H9 (cell line): Measurements from ENCODE around the gene VEGFB. TPM values are rescaled to one million over a fixed set of nuclear protein-coding genes. Genes with fewer than 3 reads are reported as not detected.

Experiments used
- DNase-seq: peaks from one replicate; pipeline ENCODE4 v3.0.0-alpha.2; 2017
- H2AFZ ChIP-seq: one replicate; pipeline ENCODE4 v1.6.1; 2013; ENCODE audit warnings: mild to moderate bottlenecking, low read length, control low read depth, moderate library complexity
- H2AK5ac ChIP-seq: 2 replicates; pipeline ENCODE4 v1.6.1; 2013; ENCODE audit warnings: low read length, control low read depth, mixed read lengths; ENCODE audit not compliant: insufficient read length
- H2BK120ac ChIP-seq: one replicate; pipeline ENCODE4 v1.6.1; 2013; ENCODE audit warnings: low read depth, mild to moderate bottlenecking, low read length, control low read depth, inconsistent platforms; ENCODE audit not compliant: poor library complexity, severe bottlenecking
- H2BK12ac ChIP-seq: 2 replicates; pipeline ENCODE4 v1.6.1; 2013; ENCODE audit warnings: low read length, control low read depth, mixed read lengths, low read depth; ENCODE audit not compliant: insufficient read length
- H2BK15ac ChIP-seq: 2 replicates; pipeline ENCODE4 v1.6.1; 2013; ENCODE audit warnings: low read depth, low read length, control low read depth
- H2BK20ac ChIP-seq: one replicate; pipeline ENCODE4 v1.6.1; 2013; ENCODE audit warnings: low read depth, mild to moderate bottlenecking, low read length, control low read depth, inconsistent platforms; ENCODE audit not compliant: poor library complexity, severe bottlenecking
- H2BK5ac ChIP-seq: 2 replicates; pipeline ENCODE4 v1.6.1; 2013; ENCODE audit warnings: low read length, control low read depth, mixed read lengths; ENCODE audit not compliant: insufficient read length
- H3K14ac ChIP-seq: 2 replicates; pipeline ENCODE4 v1.6.1; 2013; ENCODE audit warnings: low read length, control low read depth; ENCODE audit not compliant: insufficient read depth
- H3K18ac ChIP-seq: 2 replicates; pipeline ENCODE4 v1.6.1; 2013; ENCODE audit warnings: low read depth, mild to moderate bottlenecking, mixed read lengths, low read length, control low read depth; ENCODE audit not compliant: insufficient read length
- H3K23ac ChIP-seq: 2 replicates; pipeline ENCODE4 v1.6.1; 2013; ENCODE audit warnings: low read length, control low read depth, mixed read lengths, low read depth; ENCODE audit not compliant: insufficient read length
- H3K23me2 ChIP-seq: 2 replicates; pipeline ENCODE4 v1.6.1; 2013; ENCODE audit warnings: low read depth, mild to moderate bottlenecking, mixed read lengths, low read length, control low read depth; ENCODE audit not compliant: insufficient read length, poor library complexity, severe bottlenecking
- H3K27ac ChIP-seq: 2 replicates; pipeline ENCODE4 v1.5.1; 2013; ENCODE audit warnings: low read length, control low read depth, mixed read lengths, low read depth; ENCODE audit not compliant: insufficient read length
- H3K27me3 ChIP-seq: 2 replicates; pipeline ENCODE4 v1.6.1; 2013; ENCODE audit warnings: low read length, control low read depth, inconsistent platforms; ENCODE audit not compliant: insufficient read depth
- H3K4ac ChIP-seq: 2 replicates; pipeline ENCODE4 v1.6.1; 2013; ENCODE audit warnings: low read depth, mild to moderate bottlenecking, control low read depth, inconsistent platforms, low read length, moderate library complexity
- H3K4me1 ChIP-seq: 2 replicates; pipeline ENCODE4 v1.6.1; 2013; ENCODE audit warnings: low read length, control low read depth, inconsistent platforms; ENCODE audit not compliant: insufficient read depth
- H3K4me2 ChIP-seq: 2 replicates; pipeline ENCODE4 v1.6.1; 2013; ENCODE audit warnings: low read length, control low read depth, mixed read lengths; ENCODE audit not compliant: insufficient read length, insufficient read depth
- H3K56ac ChIP-seq: 2 replicates; pipeline ENCODE4 v1.6.1; 2013; ENCODE audit warnings: low read depth, mild to moderate bottlenecking, mixed read lengths, low read length, control low read depth; ENCODE audit not compliant: insufficient read length
- H3K79me1 ChIP-seq: 2 replicates; pipeline ENCODE4 v1.6.1; 2013; ENCODE audit warnings: low read depth, mild to moderate bottlenecking, moderate library complexity, low read length, control low read depth, inconsistent platforms; ENCODE audit not compliant: insufficient read depth, poor library complexity, severe bottlenecking
- H3K79me2 ChIP-seq: 2 replicates; pipeline ENCODE4 v1.6.1; 2013; ENCODE audit warnings: low read length, control low read depth, inconsistent platforms; ENCODE audit not compliant: insufficient read depth
- H3K9ac ChIP-seq: 2 replicates; pipeline ENCODE4 v1.6.1; 2013; ENCODE audit warnings: low read length, control low read depth, mixed read lengths; ENCODE audit not compliant: insufficient read length; ENCODE audit errors: extremely low read depth
- H3K9me3 ChIP-seq: one replicate; pipeline ENCODE4 v1.6.1; 2013; ENCODE audit warnings: low read depth, low read length, inconsistent platforms; ENCODE audit not compliant: control insufficient read depth
- H3T11ph ChIP-seq: one replicate; pipeline ENCODE4 v1.6.1; 2013; ENCODE audit warnings: mild to moderate bottlenecking, low read length, control low read depth, inconsistent platforms
- H4K20me1 ChIP-seq: one replicate; pipeline ENCODE4 v1.6.1; 2013; ENCODE audit not compliant: control insufficient read depth, insufficient read length, insufficient read depth
- H4K5ac ChIP-seq: 2 replicates; pipeline ENCODE4 v1.6.1; 2013; ENCODE audit warnings: low read depth, mild to moderate bottlenecking, mixed read lengths, low read length, control low read depth; ENCODE audit not compliant: insufficient read length
- H4K8ac ChIP-seq: replicated peaks from 2 replicates; pipeline ENCODE4 v1.6.1; 2013; ENCODE audit warnings: low read length, control low read depth, mixed read lengths, low read depth; ENCODE audit not compliant: insufficient read length
- H4K91ac ChIP-seq: 2 replicates; pipeline ENCODE4 v1.6.1; 2013; ENCODE audit warnings: low read depth, mild to moderate bottlenecking, moderate library complexity, mixed read lengths, low read length, control low read depth; ENCODE audit not compliant: insufficient read length
- H3K27ac Mint-ChIP-seq, 3 experiments: 2 replicates in 2 of 3; 3 replicates in 1 of 3; pipeline ENCODE4 v1.8.0; 2020 to 2021; ENCODE audit warnings: mixed read lengths in 3 of 3, mild to moderate bottlenecking in 1 of 3, moderate library complexity in 1 of 3
- H3K27me3 Mint-ChIP-seq: 2 replicates; pipeline ENCODE4 v1.8.0; 2021; ENCODE audit warnings: low read depth, mild to moderate bottlenecking, moderate library complexity, mixed read lengths
- H3K36me3 Mint-ChIP-seq, 3 experiments: 2 replicates in 2 of 3; 3 replicates in 1 of 3; pipeline ENCODE4 v1.8.0; 2020 to 2021; ENCODE audit warnings: low read depth in 3 of 3, mixed read lengths in 3 of 3; ENCODE audit not compliant: insufficient read depth in 1 of 3
- H3K4me1 Mint-ChIP-seq, 2 experiments: 2 replicates each; pipeline ENCODE4 v1.8.0; 2020; ENCODE audit warnings: mixed read lengths in 2 of 2
- H3K4me3 Mint-ChIP-seq, 2 experiments: 2 replicates in 1 of 2; 3 replicates in 1 of 2; pipeline ENCODE4 v1.8.0; 2020 to 2021; ENCODE audit warnings: mild to moderate bottlenecking in 2 of 2, mixed read lengths in 2 of 2, moderate library complexity in 1 of 2
- H3K9me3 Mint-ChIP-seq, 2 experiments: 2 replicates in 1 of 2; 3 replicates in 1 of 2; pipeline ENCODE4 v1.8.0; 2020; ENCODE audit warnings: mild to moderate bottlenecking in 2 of 2, mixed read lengths in 2 of 2, moderate library complexity in 1 of 2
- CTCF ChIP-seq: fragments of 200-600 bp; sonication (generic); conservative IDR thresholded peaks from 3 replicates; pipeline ENCODE4 v1.8.0; 2021; ENCODE audit warnings: antibody characterized with exemption, mild to moderate bottlenecking
- WGBS: extraction: QIAGEN DNeasy Blood & Tissue Kit; methylation state at CpG from one replicate; pipeline ENCODE4 v1.1.7; 2013; ENCODE audit warnings: missing lambda C conversion rate, low lambda C conversion rate, mixed read lengths; ENCODE audit not compliant: insufficient read length; ENCODE audit errors: extremely low coverage; 5-methylcytosine and 5-hydroxymethylcytosine counted together
- total RNA-seq: library from RNA; stranded (reverse); gene quantifications from 2 replicates; pipeline ENCODE4 v1.2.1, GENCODE V29; 2021

The VEGFB gene
- total RNA-seq, 1 experiment from 2014 or later, result 57.7 TPM

- DNase-seq, result no peak
- H3K9me3 Mint-ChIP-seq, result no peaks in the 10 kb centered on the region
- Histone ChIP-seq H3K27me3 (no peaks in the 10 kb centered on the region), H3T11ph (no peak overlapping the region), H3K79me2 (no peaks in the 10 kb centered on the region), H2AFZ (no peak overlapping the region), H3K18ac (no peak overlapping the region), H2AK5ac (no peak overlapping the region), H3K4me2 (no peak overlapping the region), H3K9ac (no peak overlapping the region), H2BK15ac (no peak overlapping the region), H3K9me3 (no peaks in the 10 kb centered on the region), H3K23ac (no peak overlapping the region), H3K79me1 (no peaks in the 10 kb centered on the region), H3K4ac (no peak overlapping the region), H4K20me1 (no peaks in the 10 kb centered on the region), H2BK12ac (no peak overlapping the region), H2BK5ac (no peak overlapping the region), H3K56ac (no peak overlapping the region), H4K8ac (no peak overlapping the region), H4K91ac (peak overlapping the region; percentile 32), H2BK20ac (no peak overlapping the region), H3K4me1 (no peaks in the 10 kb centered on the region), H3K27ac (no peak overlapping the region), H3K14ac (no peak overlapping the region), H2BK120ac (no peak overlapping the region), H4K5ac (no peak overlapping the region), H3K23me2 (no peaks in the 10 kb centered on the region)
- no peak overlapping the region for H3K4me3 Mint-ChIP-seq
- no peak for TF ChIP-seq CTCF
- H3K4me1 Mint-ChIP-seq, result peaks cover 3 to 4% of the 10 kb centered on the region in 2 experiments; a peak in 2 of 4 replicates
- WGBS, result no CpG with 5 or more reads among the region's 7 CpGs
- H3K36me3 Mint-ChIP-seq, result peaks cover 3 to 48% (median 26%) of the 10 kb centered on the region in 3 experiments
- H3K27me3 Mint-ChIP-seq, result no peaks in the 10 kb centered on the region; the same call in 1 of the 2 replicates
- no peak overlapping the region for H3K27ac Mint-ChIP-seq
Measured at GRCh38 chr11:64219354-64219684, 15.1 kb upstream of the VEGFB start.
